Smooth muscle cell (in vitro differentiated cells): ENCODE results near the gene PPP1R13L. TPM values are rescaled to one million over a fixed set of nuclear protein-coding genes. Genes with fewer than 3 reads are reported as not detected.

Source experiments
- DNase-seq: peaks from one replicate; lab custom pipeline; 2025; ENCODE audit not compliant: unreplicated experiment; lab: John Stamatoyannopoulos, UW
- H2AFZ ChIP-seq: fragments of 200-600 bp; sonication (generic); 2 replicates; pipeline ENCODE4 v1.6.0; 2016; ENCODE audit warnings: antibody characterized with exemption, low read depth, mild to moderate bottlenecking
- H3F3A ChIP-seq: fragments of 200-600 bp; sonication (generic); 2 replicates; pipeline ENCODE4 v1.6.0; 2017; ENCODE audit warnings: antibody characterized with exemption, low read depth
- H3K27ac ChIP-seq: fragments of 200-600 bp; sonication (generic); 2 replicates; pipeline ENCODE4 v1.5.1; 2016; ENCODE audit warnings: low read depth, mild to moderate bottlenecking
- H3K27me3 ChIP-seq: fragments of 200-600 bp; sonication (generic); 2 replicates; pipeline ENCODE4 v1.6.1; 2016; ENCODE audit warnings: low read depth, mild to moderate bottlenecking
- H3K36me3 ChIP-seq: fragments of 200-600 bp; sonication (generic); 2 replicates; pipeline ENCODE4 v1.5.1; 2016; ENCODE audit warnings: low read depth
- H3K4me1 ChIP-seq: fragments of 200-600 bp; sonication (generic); 2 replicates; pipeline ENCODE4 v1.5.1; 2016; ENCODE audit warnings: low read depth
- H3K4me2 ChIP-seq: fragments of 200-600 bp; sonication (generic); 2 replicates; pipeline ENCODE4 v1.6.0; 2016; ENCODE audit warnings: mild to moderate bottlenecking
- H3K4me3 ChIP-seq: fragments of 200-600 bp; sonication (generic); 2 replicates; pipeline ENCODE4 v1.5.1; 2016; ENCODE audit warnings: mild to moderate bottlenecking
- H3K79me2 ChIP-seq: fragments of 200-600 bp; sonication (generic); 2 replicates; pipeline ENCODE4 v1.6.0; 2016; ENCODE audit warnings: low read depth, mild to moderate bottlenecking
- H3K9ac ChIP-seq: fragments of 200-600 bp; sonication (generic); 2 replicates; pipeline ENCODE4 v1.6.0; 2016; ENCODE audit warnings: low read depth
- H3K9me3 ChIP-seq: fragments of 200-600 bp; sonication (generic); replicated peaks from 2 replicates; pipeline ENCODE4 v1.5.1; 2016; ENCODE audit warnings: low read depth
- H4K20me1 ChIP-seq: fragments of 200-600 bp; sonication (generic); 2 replicates; pipeline ENCODE4 v1.6.0; 2016; ENCODE audit warnings: low read depth
- WGBS: methylation state at CpG from one replicate; pipeline ENCODE4 v1.1.7; 2016; ENCODE audit warnings: low lambda C conversion rate; 5-methylcytosine and 5-hydroxymethylcytosine counted together
- polyA plus RNA-seq: library from polyadenylated mRNA; unstranded; fragments of >200 nt; fragmentation: Nextera tagmentation; extraction: Ambion mirVana; gene quantifications from 2 replicates; pipeline ENCODE4 v1.2.1, GENCODE V29; 2016
- total RNA-seq: library from RNA; depleted of rRNA; stranded (reverse); fragments of >200 nt; gene quantifications from 2 replicates; pipeline ENCODE4 v1.2.3, GENCODE V29; 2014
- TF ChIP-seq, protein P1 (sequence below): fragments of 200-600 bp; sonication (generic); IDR thresholded peaks from 2 replicates; pipeline ENCODE4 v1.5.1; 2017; ENCODE audit warnings: borderline replicate concordance, mild to moderate bottlenecking, antibody characterized with exemption; ENCODE audit not compliant: insufficient read depth, poor library complexity, severe bottlenecking

The PPP1R13L gene
- total and polyA plus RNA-seq, 2 experiments from 2014 or later: 28.1 to 66.4 TPM

DNA sequence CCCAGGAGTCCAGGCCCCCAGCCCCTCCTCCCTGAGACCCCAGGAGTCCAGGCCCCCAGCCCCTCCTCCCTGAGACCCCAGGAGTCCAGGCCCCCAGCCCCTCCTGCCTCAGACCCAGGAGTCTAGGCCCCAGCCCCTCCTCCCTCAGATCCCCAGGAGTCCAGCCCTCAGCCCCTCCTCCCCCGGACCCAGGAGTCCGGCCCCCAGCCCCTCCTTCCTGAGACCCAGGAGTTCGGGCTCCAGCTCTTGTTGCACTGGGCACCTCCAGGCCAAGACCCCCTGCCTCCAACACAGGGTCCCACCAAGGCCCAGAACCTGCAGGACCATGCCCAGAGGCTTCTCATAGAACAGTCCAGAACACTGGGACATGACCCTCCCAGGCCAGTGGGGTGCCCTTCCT is 15.0 kb upstream of the PPP1R13L start:
- Histone ChIP-seq H4K20me1 (no peaks in the 10 kb centered on the region), H3K27me3 (no peaks in the 10 kb centered on the region), H3K4me2 (no peak overlapping the region)

DNA sequence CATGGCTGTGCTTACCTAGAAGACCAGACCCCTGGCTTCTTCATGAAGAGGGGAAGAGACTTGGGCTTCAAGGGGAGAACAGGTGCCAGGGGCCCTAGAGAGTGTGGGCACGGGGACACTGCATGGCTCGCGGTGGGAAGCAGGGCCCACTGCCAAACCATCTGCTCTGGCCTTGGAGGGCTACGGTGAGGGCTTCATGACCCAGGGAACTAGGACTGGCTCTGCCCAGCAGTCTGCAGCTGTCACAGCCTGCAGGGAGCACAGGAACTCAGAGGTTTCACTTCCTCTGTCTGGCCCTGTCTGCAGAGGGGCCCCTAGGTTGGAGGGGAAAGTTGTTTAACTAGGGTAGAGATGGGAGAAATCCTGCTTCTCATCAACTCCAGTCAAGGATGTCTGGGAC is 14.5 kb upstream of the PPP1R13L start:
- Histone ChIP-seq H3K4me1 (peaks cover 5% of the 10 kb centered on the region), H2AFZ (no peak overlapping the region), H4K20me1 (no peaks in the 10 kb centered on the region), H3K27ac (no peak overlapping the region), H3K4me3 (no peak overlapping the region), H3K4me2 (no peak overlapping the region), H3K36me3 (no peaks in the 10 kb centered on the region), H3F3A (no peaks in the 10 kb centered on the region), H3K27me3 (no peaks in the 10 kb centered on the region), H3K9ac (no peak overlapping the region), H3K79me2 (peaks cover 9% of the 10 kb centered on the region), H3K9me3 (no peaks in the 10 kb centered on the region)
- DNase-seq: no peak
- WGBS: 97% methylated on average over 4 of the region's 4 CpGs
- TF ChIP-seq, protein P1, sequence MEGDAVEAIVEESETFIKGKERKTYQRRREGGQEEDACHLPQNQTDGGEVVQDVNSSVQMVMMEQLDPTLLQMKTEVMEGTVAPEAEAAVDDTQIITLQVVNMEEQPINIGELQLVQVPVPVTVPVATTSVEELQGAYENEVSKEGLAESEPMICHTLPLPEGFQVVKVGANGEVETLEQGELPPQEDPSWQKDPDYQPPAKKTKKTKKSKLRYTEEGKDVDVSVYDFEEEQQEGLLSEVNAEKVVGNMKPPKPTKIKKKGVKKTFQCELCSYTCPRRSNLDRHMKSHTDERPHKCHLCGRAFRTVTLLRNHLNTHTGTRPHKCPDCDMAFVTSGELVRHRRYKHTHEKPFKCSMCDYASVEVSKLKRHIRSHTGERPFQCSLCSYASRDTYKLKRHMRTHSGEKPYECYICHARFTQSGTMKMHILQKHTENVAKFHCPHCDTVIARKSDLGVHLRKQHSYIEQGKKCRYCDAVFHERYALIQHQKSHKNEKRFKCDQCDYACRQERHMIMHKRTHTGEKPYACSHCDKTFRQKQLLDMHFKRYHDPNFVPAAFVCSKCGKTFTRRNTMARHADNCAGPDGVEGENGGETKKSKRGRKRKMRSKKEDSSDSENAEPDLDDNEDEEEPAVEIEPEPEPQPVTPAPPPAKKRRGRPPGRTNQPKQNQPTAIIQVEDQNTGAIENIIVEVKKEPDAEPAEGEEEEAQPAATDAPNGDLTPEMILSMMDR: no peak

More for the DNA sequence above, 15.0 kb upstream of the PPP1R13L start:
- Histone ChIP-seq H3K9me3 (no peaks in the 10 kb centered on the region), H3K27ac (no peak overlapping the region), H3K4me1 (peaks cover 5% of the 10 kb centered on the region), H3K4me3 (no peak overlapping the region), H2AFZ (no peak overlapping the region), H3K79me2 (peaks cover 9% of the 10 kb centered on the region), H3K36me3 (no peaks in the 10 kb centered on the region), H3K9ac (no peak overlapping the region), H3F3A (no peaks in the 10 kb centered on the region)
- 75% methylated on average over 1 of the region's 3 CpGs for WGBS
- TF ChIP-seq, protein P1: no peak
- no peak for DNase-seq

DNA sequence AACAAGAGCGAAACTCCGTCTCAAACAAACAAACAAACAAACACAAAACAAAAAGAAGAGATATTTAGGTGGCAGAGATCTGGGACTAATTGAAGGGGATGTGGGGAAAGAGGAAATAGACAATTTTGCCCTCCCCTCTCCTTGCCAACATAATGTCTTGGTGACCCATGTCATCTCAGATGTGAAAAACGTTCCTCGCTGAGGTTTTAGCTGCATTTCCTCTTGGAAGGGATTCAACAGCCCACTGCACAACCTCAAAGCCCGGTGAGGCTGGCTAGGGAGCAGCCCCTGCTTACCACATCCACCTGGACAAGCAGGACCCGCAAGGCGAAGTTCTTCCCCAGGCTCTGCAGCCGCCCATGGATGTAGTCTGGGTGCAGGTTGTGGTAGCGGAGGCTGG is 13.9 kb upstream of the PPP1R13L start:
- peaks cover 9% of the 10 kb centered on the region for H3K79me2 ChIP-seq
- H2AFZ ChIP-seq: no peak overlapping the region
- peaks cover 5% of the 10 kb centered on the region for H3K4me1 ChIP-seq
- TF ChIP-seq, protein P1: no peak
- H3K4me3 ChIP-seq: no peak overlapping the region
- 96% methylated on average over 9 of the region's 9 CpGs for WGBS
- no peaks in the 10 kb centered on the region for H3K36me3 ChIP-seq
- no peaks in the 10 kb centered on the region for H4K20me1 ChIP-seq
- no peaks in the 10 kb centered on the region for H3F3A ChIP-seq
- H3K27me3 ChIP-seq: no peaks in the 10 kb centered on the region
- H3K9me3 ChIP-seq: no peaks in the 10 kb centered on the region
- H3K9ac ChIP-seq: no peak overlapping the region
- no peak overlapping the region for H3K27ac ChIP-seq
- no peak for DNase-seq
- no peak overlapping the region for H3K4me2 ChIP-seq

DNA sequence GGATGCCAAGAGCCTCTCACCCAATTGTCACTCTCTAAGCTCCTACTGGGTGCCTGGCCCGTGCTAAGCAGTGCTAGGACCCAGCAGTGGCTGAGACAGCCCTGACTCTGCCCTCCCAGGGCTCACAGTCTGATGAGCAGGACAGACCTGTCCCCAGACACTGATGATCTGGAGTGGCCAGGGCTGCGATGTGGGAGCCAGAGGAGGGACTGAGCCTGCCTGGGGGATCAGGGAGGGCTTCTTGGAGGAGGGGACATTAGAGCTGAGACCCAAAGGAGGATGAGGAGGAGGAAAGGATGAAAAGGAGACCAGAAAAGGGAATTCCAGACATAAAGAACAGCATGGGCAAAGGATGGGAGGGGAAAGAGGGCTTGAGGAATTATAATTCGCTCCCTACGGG is 12.3 kb upstream of the PPP1R13L start:
- Histone ChIP-seq H3K27ac (no peak overlapping the region), H3K4me3 (no peak overlapping the region), H3K79me2 (peaks cover under 1% of the 10 kb centered on the region), H3K9ac (no peak overlapping the region), H3K9me3 (no peaks in the 10 kb centered on the region), H3K27me3 (no peaks in the 10 kb centered on the region), H3F3A (no peaks in the 10 kb centered on the region), H3K36me3 (no peaks in the 10 kb centered on the region), H3K4me2 (no peak overlapping the region), H3K4me1 (no peaks in the 10 kb centered on the region), H4K20me1 (no peaks in the 10 kb centered on the region), H2AFZ (no peak overlapping the region)
- 97% methylated on average over 4 of the region's 4 CpGs for WGBS
- TF ChIP-seq, protein P1: no peak
- DNase-seq: no peak
